Stimulated activated CD8-positive, alpha-beta memory T cell treated with anti-CD3 and anti-CD28 coated beads, Interleukin-15, amount 100 ng/mL, for 4 hours (primary cell): ENCODE results near the gene HELZ2.

Source experiments
- DNase-seq, 2 donors: peaks; one replicate each; pipeline ENCODE4 v3.0.0-alpha.2; 2020; ENCODE audit warnings: low read depth in 2 of 2

Gene HELZ2

GRCh38 chr20:63553251-63553932 lies 20.6 kb downstream of the HELZ2 start:
- peak; percentile 61 to 78 for DNase-seq

DNA sequence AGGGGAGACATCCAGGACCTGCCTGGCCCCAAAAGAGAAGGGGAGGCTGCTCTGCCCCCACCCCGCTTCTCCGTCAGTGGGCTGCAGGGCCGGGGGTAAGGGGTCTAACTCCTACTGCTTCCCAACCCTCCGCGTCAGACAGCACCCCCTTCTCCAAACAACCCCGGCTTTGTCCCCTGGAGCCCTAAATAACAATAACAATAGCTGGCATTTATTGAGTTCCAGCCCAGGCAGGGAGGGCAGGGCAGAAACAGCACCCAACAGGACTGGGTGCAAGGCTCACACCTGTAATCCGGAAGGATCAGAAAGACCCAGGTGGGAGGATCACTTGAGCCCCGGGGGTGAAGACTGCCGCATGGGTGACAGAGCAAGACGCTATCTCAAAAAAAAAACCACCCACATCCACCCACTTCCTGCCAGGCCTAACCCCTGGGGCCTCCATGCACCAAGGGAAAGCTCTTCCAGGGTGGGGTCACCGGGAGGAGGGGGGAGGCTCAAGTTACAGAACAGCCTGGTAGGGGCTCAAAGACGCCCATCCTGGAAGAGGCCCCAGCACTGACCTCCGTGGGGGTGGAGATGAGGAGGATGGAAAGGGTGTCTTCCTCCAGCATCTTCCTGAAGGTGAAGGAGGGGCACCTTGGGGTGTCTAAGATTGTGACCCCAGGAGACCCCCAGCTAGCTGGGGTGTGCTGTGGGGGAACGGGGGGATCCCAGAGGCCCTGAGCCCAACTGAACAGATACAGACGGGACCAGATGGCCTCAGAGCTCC lies 21.4 kb downstream of the HELZ2 start:
- DNase-seq, result peak in 1 of 2 donors; percentile 27

GRCh38 chr20:63551068-63551467 lies 23.0 kb downstream of the HELZ2 start:
- DNase-seq, result no peak

GRCh38 chr20:63549679-63550282 lies 24.3 kb downstream of the HELZ2 start:
- no peak for DNase-seq

GRCh38 chr20:63549019-63549418 lies 25.0 kb downstream of the HELZ2 start:
- DNase-seq, result no peak

GRCh38 chr20:63548542-63548941 lies 25.5 kb downstream of the HELZ2 start:
- no peak for DNase-seq

- no peak for DNase-seq
Measured at GRCh38 chr20:63547725-63548480, 26.1 kb downstream of the HELZ2 start, which contains the start of gene SRMS. Gene SRMS, minus strand, starts transcription at chr20:63547749. Its CDS starts 286 bp downstream, at chr20:63547463.

DNA sequence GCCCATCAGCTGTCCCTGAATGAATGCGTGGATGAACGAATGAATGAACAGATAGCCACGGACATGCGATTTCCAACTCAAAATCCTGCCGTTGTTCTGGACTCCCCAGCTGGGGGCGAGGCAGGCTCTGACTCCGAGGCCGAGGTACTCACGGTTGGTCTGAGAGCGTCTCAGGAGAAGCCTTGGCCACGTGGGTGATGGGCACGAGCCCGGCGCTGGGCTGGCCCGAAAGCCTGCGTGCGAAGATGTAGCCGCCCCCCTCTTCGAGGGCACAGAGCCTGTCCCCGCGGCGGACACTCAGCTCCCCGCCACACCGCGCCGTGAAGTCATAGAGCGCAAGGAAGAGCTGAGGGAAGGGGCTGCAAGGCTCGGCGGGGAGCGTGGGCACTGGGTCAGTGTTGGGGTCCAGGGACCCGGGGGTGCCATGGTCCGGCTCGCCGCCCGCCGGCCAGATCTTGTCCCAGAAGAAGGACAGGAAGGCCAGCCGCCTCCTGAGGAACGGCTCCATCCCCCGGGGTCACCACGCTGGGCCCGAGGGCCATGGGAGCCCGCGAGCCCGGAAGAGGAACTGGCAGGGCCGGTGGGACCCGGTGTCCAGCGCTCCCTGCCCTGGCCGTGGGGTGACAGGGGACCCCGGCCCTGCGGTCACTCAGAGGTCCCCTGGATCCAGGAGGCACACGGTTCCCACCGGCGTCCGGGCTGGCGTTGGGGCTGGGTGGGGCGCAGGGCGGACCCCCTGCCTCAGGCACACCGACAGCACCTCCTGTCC lies 26.9 kb downstream of the HELZ2 start:
- DNase-seq, result no peak

- DNase-seq, result no peak
Measured at GRCh38 chr20:63546256-63546955, 27.6 kb downstream of the HELZ2 start.

DNA sequence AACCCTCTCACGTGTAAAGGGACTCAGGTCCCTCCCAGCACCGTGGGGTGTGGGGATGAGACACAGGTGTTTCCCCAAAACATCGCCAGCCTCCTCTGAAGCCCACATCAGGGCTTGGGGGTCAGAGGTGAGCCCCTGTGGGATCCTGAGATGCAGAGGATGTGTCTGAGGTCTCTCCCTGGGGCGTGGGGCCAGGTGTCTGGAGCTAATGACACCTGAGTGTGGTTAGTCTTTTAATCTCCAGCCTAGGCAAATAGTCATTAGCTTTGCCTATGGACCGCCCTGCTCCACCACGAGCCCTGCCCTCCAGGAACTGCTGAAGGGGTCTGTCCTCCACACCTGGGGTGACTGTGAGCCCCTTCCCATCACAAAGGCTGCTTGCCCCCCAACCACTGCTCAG lies 28.2 kb downstream of the HELZ2 start:
- no peak for DNase-seq

DNA sequence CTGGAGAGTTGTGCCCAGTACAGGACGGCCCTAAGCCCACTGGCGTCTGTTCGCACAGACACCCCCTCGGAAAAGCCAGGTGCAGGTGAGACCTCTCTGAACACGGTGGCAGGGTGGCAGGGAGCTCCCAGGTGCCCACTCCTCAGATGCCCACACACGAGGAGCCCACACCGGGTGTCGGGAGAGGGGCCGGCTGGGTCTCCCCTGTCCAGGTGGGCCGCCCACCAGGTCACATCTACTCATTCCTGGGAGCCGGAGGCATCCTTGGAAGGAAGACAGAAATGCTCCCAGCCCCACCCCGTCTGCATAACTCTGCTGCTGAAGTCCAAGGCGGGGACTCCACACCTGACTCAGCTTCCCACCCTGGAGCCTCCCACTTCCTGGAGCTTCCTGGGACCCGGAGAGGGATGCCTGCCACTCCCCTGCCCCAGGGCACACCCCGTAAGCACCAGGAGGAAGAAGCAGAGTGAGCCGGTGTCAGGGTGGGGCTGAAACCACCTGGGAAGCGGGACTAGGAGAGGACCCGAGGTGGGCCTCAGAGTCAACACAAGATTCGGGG lies 29.0 kb downstream of the HELZ2 start:
- no peak for DNase-seq

- DNase-seq, result no peak
Measured at GRCh38 chr20:63544241-63544957, 29.6 kb downstream of the HELZ2 start.

- DNase-seq, result no peak
Measured at GRCh38 chr20:63543733-63544132, 30.3 kb downstream of the HELZ2 start.

DNA sequence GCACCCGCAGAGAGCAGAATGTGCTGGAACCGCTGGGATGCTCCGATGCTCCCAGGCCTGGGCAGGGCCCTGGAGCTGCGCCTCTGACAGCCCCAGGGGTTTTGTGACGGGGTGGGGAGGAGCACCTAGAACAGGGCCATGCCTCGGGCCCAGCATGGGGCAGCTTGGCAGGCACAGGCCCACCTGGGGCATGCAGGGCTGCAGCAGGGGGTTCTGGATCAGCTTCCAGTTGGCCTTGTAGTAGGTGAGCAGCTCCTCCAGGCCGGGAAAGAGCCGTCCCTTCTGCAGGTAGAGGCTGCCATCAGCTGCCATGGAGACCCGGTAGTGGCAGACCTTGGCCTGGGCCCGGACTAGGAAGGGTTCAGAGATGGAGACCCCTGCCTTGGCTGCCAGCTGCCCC lies 30.9 kb downstream of the HELZ2 start:
- no peak for DNase-seq

DNA sequence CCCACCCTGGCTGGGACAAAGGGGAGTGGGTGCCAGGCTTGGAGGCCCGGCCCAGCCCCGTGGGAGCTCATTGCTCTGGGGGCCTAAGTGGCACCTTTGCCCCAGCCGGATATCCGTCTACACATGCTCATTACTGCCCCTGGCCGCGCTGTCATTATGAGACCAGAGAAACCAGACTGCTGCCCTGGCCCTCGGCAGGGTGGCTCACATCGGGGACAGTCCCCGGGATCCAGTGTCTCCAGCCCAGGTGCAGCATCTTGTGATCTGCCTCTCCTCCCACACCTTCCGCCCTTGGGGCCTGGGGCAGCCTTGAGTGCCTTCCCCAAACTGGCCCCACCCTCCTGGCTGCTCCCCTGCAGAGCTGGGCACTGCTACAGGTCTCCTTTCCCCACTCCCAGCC lies 31.3 kb downstream of the HELZ2 start:
- no peak for DNase-seq

- DNase-seq, result no peak
Measured at GRCh38 chr20:63542031-63542559, 31.9 kb downstream of the HELZ2 start.

DNA sequence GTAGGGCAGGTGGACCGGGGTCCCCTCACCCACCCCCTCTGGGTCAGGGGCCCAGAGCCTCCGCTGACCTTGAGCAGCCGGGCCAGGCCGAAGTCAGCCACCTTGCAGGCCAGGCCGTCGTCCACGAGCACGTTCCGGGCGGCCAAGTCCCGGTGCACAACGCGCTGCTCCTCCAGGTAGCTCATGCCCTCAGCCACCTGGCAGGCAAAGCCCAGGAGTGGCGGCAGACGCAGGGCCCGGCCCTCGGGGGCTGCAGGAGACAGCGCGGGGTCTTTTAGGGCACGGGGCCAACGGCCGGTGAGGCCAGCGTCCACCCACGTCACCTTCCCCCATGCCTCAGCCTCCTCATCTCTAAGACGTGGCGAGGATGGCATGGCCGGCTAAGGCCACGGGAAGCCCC lies 32.7 kb downstream of the HELZ2 start:
- no peak for DNase-seq

DNA sequence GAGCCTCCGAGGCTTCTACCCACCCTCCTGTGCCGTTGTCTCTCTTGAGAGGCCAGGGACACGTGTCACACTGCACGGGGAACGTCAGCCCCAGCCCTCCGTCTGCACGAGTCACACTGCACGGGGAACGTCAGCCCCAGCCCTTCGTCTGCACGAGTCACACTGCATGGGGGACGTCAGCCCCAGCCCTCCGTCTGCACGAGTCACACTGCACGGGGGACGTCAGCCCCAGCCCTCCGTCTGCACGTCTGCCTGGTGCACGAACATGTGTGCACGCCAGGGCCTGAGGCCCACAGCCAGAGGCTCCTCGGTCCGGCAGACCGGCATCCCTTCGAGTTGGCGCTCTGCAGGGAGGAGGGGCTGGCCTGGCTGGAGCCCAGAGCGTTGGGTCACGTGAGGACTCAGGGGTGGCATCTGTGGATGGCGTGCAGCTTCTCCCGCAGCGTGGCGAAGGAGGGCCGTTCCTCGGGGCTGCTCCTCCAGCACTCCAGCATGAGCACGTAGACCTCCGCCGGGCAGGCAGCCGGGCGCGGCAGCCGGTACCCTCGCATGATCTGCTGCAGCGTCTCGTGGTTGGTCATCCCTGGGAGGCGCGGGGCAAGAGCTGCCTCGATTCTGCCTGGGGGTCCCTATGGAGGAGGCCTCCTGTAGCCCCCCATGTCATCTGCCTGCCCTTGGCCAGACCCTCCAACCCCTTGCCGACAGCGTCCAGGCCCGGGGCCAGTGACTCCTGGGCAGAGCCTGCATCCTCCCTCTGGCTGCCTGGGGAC lies 33.4 kb downstream of the HELZ2 start:
- no peak for DNase-seq
